GM08714 (cell line): Measurements from ENCODE around the gene MEG3.

Source experiments
- H3K4me3 ChIP-seq: fragments of 200-500 bp; sonication (Bioruptor generic); 2 replicates; pipeline ENCODE4 v1.5.1; 2014; ENCODE audit warnings: mild to moderate bottlenecking, low read length, inconsistent platforms
- ZNF274 ChIP-seq: IDR thresholded peaks from 2 replicates; pipeline ENCODE4 v1.6.1; 2012; ENCODE audit warnings: mild to moderate bottlenecking, low read depth, low read length

The MEG3 gene

GRCh38 chr14:100883789-100884101, 57.8 kb downstream of the MEG3 start:
- no peak overlapping the region for H3K4me3 ChIP-seq
- TF ChIP-seq ZNF274: no peak

GRCh38 chr14:100884456-100884855, 58.5 kb downstream of the MEG3 start:
- no peak for TF ChIP-seq ZNF274
- H3K4me3 ChIP-seq: no peak overlapping the region

- TF ChIP-seq ZNF274: no peak
- no peak overlapping the region for H3K4me3 ChIP-seq
Measured at GRCh38 chr14:100885196-100885595, 59.3 kb downstream of the MEG3 start.

- H3K4me3 ChIP-seq: no peak overlapping the region
- no peak for TF ChIP-seq ZNF274
Measured at GRCh38 chr14:100885617-100886016, 59.7 kb downstream of the MEG3 start.

- no peak for TF ChIP-seq ZNF274
- H3K4me3 ChIP-seq: no peak overlapping the region
Measured at GRCh38 chr14:100887728-100888335, 61.9 kb downstream of the MEG3 start.

DNA sequence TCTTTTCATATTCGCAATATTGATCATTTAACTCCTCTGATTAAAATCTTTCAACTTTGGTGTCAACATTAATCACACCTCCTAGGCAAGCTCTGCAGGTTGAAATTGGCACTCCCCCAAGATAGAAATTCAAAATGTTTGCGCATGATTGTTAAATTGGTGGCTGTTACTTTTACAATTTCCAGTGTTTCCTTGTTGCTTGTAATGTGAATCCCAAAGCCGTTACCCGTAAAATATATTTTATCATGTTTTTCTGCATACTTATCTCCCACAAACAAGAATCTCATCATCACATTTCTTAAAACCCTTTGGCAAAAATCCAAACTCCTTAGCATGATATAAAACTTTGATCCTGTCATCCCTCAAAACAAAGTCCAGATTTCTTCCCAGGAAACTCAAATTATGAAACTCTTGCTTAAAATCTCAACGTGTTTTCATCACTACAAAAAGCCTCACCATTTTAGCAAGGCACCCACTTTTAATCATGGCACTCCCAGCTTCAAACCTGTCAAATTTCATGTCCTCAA, 62.9 kb downstream of the MEG3 start:
- TF ChIP-seq ZNF274: no peak
- H3K4me3 ChIP-seq: no peak overlapping the region

DNA sequence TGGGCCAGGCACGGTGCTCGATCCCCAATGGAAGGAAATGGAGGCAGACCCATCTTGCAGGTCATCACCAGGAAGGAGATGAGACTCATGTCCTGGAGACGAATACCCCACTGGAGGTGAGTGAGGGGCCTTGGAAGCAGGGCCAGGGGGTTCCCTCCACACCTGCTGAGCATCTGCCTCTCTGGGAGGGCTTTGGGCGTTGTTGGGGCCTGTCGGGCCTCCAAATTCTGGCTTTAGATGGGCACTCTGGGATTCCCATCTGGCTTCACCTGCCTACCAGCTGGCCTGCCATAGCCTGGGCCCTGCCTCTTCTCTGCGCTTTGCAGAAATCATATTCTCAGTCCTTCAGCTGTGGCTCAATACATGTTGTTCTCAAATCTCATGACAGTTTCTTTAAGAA, 63.7 kb downstream of the MEG3 start:
- no peak for TF ChIP-seq ZNF274
- no peak overlapping the region for H3K4me3 ChIP-seq

GRCh38 chr14:100890061-100890850, 64.3 kb downstream of the MEG3 start:
- no peak for TF ChIP-seq ZNF274
- H3K4me3 ChIP-seq: no peak overlapping the region

DNA sequence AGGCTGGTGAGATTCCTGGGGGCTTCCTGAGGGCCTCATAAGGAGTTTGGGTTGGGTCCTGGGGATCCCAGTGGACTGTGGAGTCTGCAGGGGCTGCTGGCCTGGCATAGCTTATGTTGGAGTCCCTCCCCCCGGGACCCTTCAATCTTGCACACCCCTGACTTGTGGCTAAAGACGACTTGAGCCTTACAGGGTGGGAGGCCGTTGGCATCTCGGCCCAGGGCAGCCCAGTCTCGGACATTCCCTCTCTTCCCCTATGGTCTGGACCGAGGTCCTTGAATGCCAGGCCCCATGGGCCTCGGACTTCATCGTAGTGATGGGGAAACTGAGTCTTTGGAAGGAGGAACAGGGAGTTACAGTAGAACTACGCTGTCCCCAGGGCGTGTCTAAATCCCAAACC, 65.1 kb downstream of the MEG3 start:
- TF ChIP-seq ZNF274: no peak
- no peak overlapping the region for H3K4me3 ChIP-seq

GRCh38 chr14:100891501-100892445, 65.9 kb downstream of the MEG3 start:
- TF ChIP-seq ZNF274: no peak
- no peak overlapping the region for H3K4me3 ChIP-seq

GRCh38 chr14:100892496-100893227, 66.7 kb downstream of the MEG3 start:
- TF ChIP-seq ZNF274: no peak

DNA sequence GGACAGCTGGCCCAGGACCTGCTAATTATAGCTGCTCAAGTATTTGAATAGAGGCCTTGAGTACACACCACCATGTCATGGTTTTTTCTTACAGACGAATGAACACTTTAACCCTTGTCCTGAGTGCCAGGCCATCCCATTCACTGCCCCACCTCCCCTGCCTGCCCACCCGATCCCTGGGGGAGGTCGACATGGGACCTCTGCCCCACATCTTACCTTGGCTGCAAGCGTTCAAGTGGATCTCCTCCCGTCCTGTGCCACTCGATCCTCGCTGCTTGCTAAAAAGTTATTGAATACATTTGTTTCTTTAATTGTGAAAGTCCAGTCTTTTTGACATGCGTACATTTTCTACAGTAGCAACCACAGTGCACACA, 67.3 kb downstream of the MEG3 start:
- no peak overlapping the region for H3K4me3 ChIP-seq
- no peak for TF ChIP-seq ZNF274

More at GRCh38 chr14:100892496-100893227, 66.7 kb downstream of the MEG3 start:
- H3K4me3 ChIP-seq: no peak overlapping the region

- H3K4me3 ChIP-seq: no peak overlapping the region
- TF ChIP-seq ZNF274: no peak
Measured at GRCh38 chr14:100893760-100894159, 67.8 kb downstream of the MEG3 start.

- TF ChIP-seq ZNF274: no peak
- H3K4me3 ChIP-seq: no peak overlapping the region
Measured at GRCh38 chr14:100894416-100894815, 68.5 kb downstream of the MEG3 start.
